B cell (primary cell): ENCODE measurements around the gene CDK10. TPM values are rescaled to one million over a fixed set of nuclear protein-coding genes. Genes with fewer than 3 reads are reported as not detected.

ENCODE experiments used
- ATAC-seq: fragments of 200-7000 bp; cut with Tn5 transposase; one replicate; pipeline ENCODE4 v1.10.0; 2021; ENCODE audit warnings: low read depth, mild to moderate bottlenecking, moderate number of reproducible peaks, moderate library complexity
- CTCF ChIA-PET: fragments of 350-600 bp; sonication (Branson Sonifier 250); formaldehyde crosslinking; loops from one replicate; lab custom pipeline; 2021; ENCODE audit warnings: antibody characterized with exemption, inconsistent platforms; lab: Charles Lee
- POLR2A ChIA-PET: fragments of 350-600 bp; sonication (Branson Sonifier 250); formaldehyde crosslinking; loops from one replicate; lab custom pipeline; 2021; ENCODE audit warnings: antibody characterized with exemption; lab: Charles Lee
- DNase-seq: peaks from one replicate; pipeline ENCODE4 v3.0.0; 2013
- H2AFZ ChIP-seq: 2 replicates; pipeline ENCODE4 v1.6.1; 2012; ENCODE audit warnings: mild to moderate bottlenecking, low read depth, low read length; ENCODE audit not compliant: insufficient read depth, poor library complexity, severe bottlenecking
- H3K27ac ChIP-seq, 2 donors: 1 replicate in 1 of 2; 2 replicates in 1 of 2; pipeline ENCODE4 v1.5.1; 2012 to 2013; ENCODE audit warnings: low read length in 2 of 2, mild to moderate bottlenecking in 2 of 2, moderate library complexity in 1 of 2
- H3K27me3 ChIP-seq, 4 experiments: fragments of 200-600 bp in 1 of 4; sonication (generic) in 1 of 4; replicated peaks in 1 of 4; 1 replicate in 2 of 4; 2 replicates in 2 of 4; pipeline versions ENCODE4 v1.6.1 to v1.7.0; 2013 to 2016; ENCODE audit warnings: low read length in 3 of 4, mild to moderate bottlenecking in 2 of 4, mixed read lengths in 1 of 4, moderate library complexity in 1 of 4; ENCODE audit not compliant: insufficient read depth in 4 of 4, control insufficient read depth in 3 of 4; ENCODE audit errors: control extremely low read depth in 1 of 4
- H3K36me3 ChIP-seq, 2 experiments: replicated peaks in 1 of 2; 1 replicate in 1 of 2; 2 replicates in 1 of 2; pipeline versions ENCODE4 v1.6.1 to v1.7.1; 2013; ENCODE audit warnings: low read length in 1 of 2; ENCODE audit not compliant: insufficient read depth in 2 of 2, control insufficient read depth in 1 of 2; ENCODE audit errors: control extremely low read depth in 1 of 2, extremely low read depth in 1 of 2
- H3K4me1 ChIP-seq, 2 donors: fragments of 200-600 bp in 1 of 2; sonication (generic) in 1 of 2; 1 replicate in 1 of 2; 2 replicates in 1 of 2; pipeline versions ENCODE4 v1.5.1 to v1.6.1; 2013 to 2017; ENCODE audit warnings: low read length in 2 of 2; ENCODE audit not compliant: control insufficient read depth in 2 of 2, insufficient read depth in 2 of 2
- H3K4me2 ChIP-seq: replicated peaks from 2 replicates; pipeline ENCODE3; 2012; ENCODE audit warnings: mild to moderate bottlenecking, low read depth, low read length; ENCODE audit not compliant: poor library complexity, severe bottlenecking
- H3K4me3 ChIP-seq, 5 experiments: fragments of 200-600 bp in 1 of 5; sonication (generic) in 1 of 5; 1 replicate in 3 of 5; 2 replicates in 2 of 5; pipeline versions ENCODE4 v1.5.1 to v1.7.0; 2011 to 2016; ENCODE audit warnings: low read length in 4 of 5, mild to moderate bottlenecking in 4 of 5, low read depth in 2 of 5, control low read depth in 1 of 5, moderate library complexity in 1 of 5; ENCODE audit not compliant: insufficient read depth in 1 of 5; ENCODE audit errors: control extremely low read depth in 1 of 5, extremely low read depth in 1 of 5
- H3K79me2 ChIP-seq: fragments of 200-600 bp; sonication (generic); one replicate; pipeline ENCODE4 v1.6.0; 2016; ENCODE audit warnings: low read length; ENCODE audit not compliant: control insufficient read depth, insufficient read depth
- H3K9ac ChIP-seq: fragments of 200-600 bp; sonication (generic); 2 replicates; pipeline ENCODE4 v1.6.1; 2017; ENCODE audit warnings: mild to moderate bottlenecking, low read length, moderate library complexity
- H3K9me3 ChIP-seq, 3 donors: one replicate each; pipeline versions ENCODE4 v1.6.1 to v1.7.1; 2013; ENCODE audit warnings: low read length in 2 of 3; ENCODE audit not compliant: control insufficient read depth in 2 of 3, insufficient read depth in 1 of 3; ENCODE audit errors: control extremely low read depth in 1 of 3
- H4K20me1 ChIP-seq: 2 replicates; pipeline ENCODE4 v1.6.0; 2012; ENCODE audit warnings: mild to moderate bottlenecking, low read length; ENCODE audit not compliant: insufficient read depth, control insufficient read depth, poor library complexity, severe bottlenecking
- H3K27ac Mint-ChIP-seq: one replicate; pipeline ENCODE4 v1.8.0; 2021; ENCODE audit warnings: mixed read lengths
- H3K27me3 Mint-ChIP-seq: one replicate; pipeline ENCODE4 v1.8.0; 2021; ENCODE audit warnings: mixed read lengths
- H3K4me1 Mint-ChIP-seq: one replicate; pipeline ENCODE4 v1.8.0; 2021; ENCODE audit warnings: mixed read lengths
- H3K4me3 Mint-ChIP-seq: one replicate; pipeline ENCODE4 v1.8.0; 2021; ENCODE audit warnings: mixed read lengths
- H3K9me3 Mint-ChIP-seq: one replicate; pipeline ENCODE4 v1.8.0; 2022; ENCODE audit warnings: mixed read lengths; ENCODE audit not compliant: insufficient read depth
- CTCF ChIP-seq: fragments of 200-600 bp; IDR thresholded peaks from one replicate; pipeline ENCODE4 v1.8.0; 2022; ENCODE audit warnings: antibody characterized with exemption, mild to moderate bottlenecking
- EZH2 ChIP-seq: IDR thresholded peaks from 2 replicates; pipeline ENCODE4 v1.6.1; 2012; ENCODE audit warnings: borderline replicate concordance, low read depth, mild to moderate bottlenecking, moderate library complexity, low read length; ENCODE audit not compliant: insufficient read depth, poor library complexity, severe bottlenecking
- WGBS: methylation state at CpG from one replicate; pipeline ENCODE4 v1.1.5; 2013; ENCODE audit warnings: missing lambda C conversion rate; ENCODE audit not compliant: insufficient coverage; 5-methylcytosine and 5-hydroxymethylcytosine counted together
- intact Hi-C: fragments of 100-400 bp; cut with micrococcal nuclease; formaldehyde crosslinking; loops from one replicate; pipeline ENCODE4 v1.10.0; 2022
- polyA plus RNA-seq: library from polyadenylated mRNA; depleted of rRNA; stranded (reverse); fragments of >200 nt; gene quantifications from 2 replicates; pipeline ENCODE4 v1.2.3, GENCODE V29; 2012
- total RNA-seq, 2 donors: library from RNA; stranded (reverse); fragments of 120-200 nt in 1 of 2; gene quantifications; 1 replicate in 1 of 2; 2 replicates in 1 of 2; pipeline versions ENCODE4 v1.2.3 to v1.2.4, GENCODE V29; 2013 to 2022

CDK10 gene
- total and polyA plus RNA-seq, 2 donors (not counting 1 experiment from before 2014, with no cell fraction given) = 114 to 145 TPM

- no peaks in the 10 kb centered on the region for H3K9me3 Mint-ChIP-seq
- POLR2A ChIA-PET = no interaction called here
- ATAC-seq = no peak
These were observed 56.5 kb downstream of the CDK10 start for GRCh38 chr16:89742948-89743347.

GRCh38 chr16:89744813-89745212 is 58.3 kb downstream of the CDK10 start:
- Histone ChIP-seq H3K4me3 (no peak overlapping the region), H3K79me2 (peaks cover 12% of the 10 kb centered on the region), H3K4me2 (no peak overlapping the region), H3K27me3 (no peaks in the 10 kb centered on the region), H4K20me1 (peaks cover 13% of the 10 kb centered on the region), H3K9ac (no peak overlapping the region), H2AFZ (no peak overlapping the region), H3K36me3 (peaks cover 0 to 56% of the 10 kb centered on the region in 2 experiments), H3K27ac (no peak overlapping the region), H3K4me1 (peaks cover 3 to 10% of the 10 kb centered on the region in 2 donors), H3K9me3 (no peaks in the 10 kb centered on the region)
- ATAC-seq (no peak), DNase-seq (no peak)
- intact Hi-C loops = no loop called here
- no peak for TF ChIP-seq EZH2
- no peak for TF ChIP-seq CTCF
- Mint-ChIP-seq H3K4me1 (peaks cover 12% of the 10 kb centered on the region), H3K4me3 (no peak overlapping the region), H3K27ac (no peak overlapping the region), H3K27me3 (no peaks in the 10 kb centered on the region), H3K9me3 (no peaks in the 10 kb centered on the region)
- ChIA-PET POLR2A (interaction anchor here (0.5 kb wide), 1 partner anchor 46 kb away, joined by 5 read pairs; no protein-coding TSS in a partner anchor), CTCF (interaction anchor here (0.7 kb wide), 1 partner anchor 17 kb away, joined by 3 read pairs; no protein-coding TSS in a partner anchor)
- WGBS = 97% methylated on average over 13 of the region's 16 CpGs

More at GRCh38 chr16:89742948-89743347, 56.5 kb downstream of the CDK10 start:
- CTCF ChIA-PET = interaction anchor here (1.6 kb wide), 1 partner anchor 51 kb away, joined by 4 read pairs; no protein-coding TSS in a partner anchor
- H4K20me1 ChIP-seq = peaks cover 22% of the 10 kb centered on the region
- Mint-ChIP-seq H3K4me1 (peaks cover 7% of the 10 kb centered on the region), H3K27ac (peak overlapping the region; percentile 34), H3K4me3 (no peak overlapping the region), H3K27me3 (no peaks in the 10 kb centered on the region)
- no peak overlapping the region for H3K4me2 ChIP-seq
- no peaks in the 10 kb centered on the region for H3K79me2 ChIP-seq
- H3K36me3 ChIP-seq = peaks cover 0 to 62% of the 10 kb centered on the region in 2 experiments
- no CpG with 5 or more reads among the region's 4 CpGs for WGBS
- TF ChIP-seq EZH2 (no peak), CTCF (no peak)
- H2AFZ ChIP-seq = no peak overlapping the region
- H3K9me3 ChIP-seq = no peaks in the 10 kb centered on the region
- H3K4me3 ChIP-seq = no peak overlapping the region
- H3K9ac ChIP-seq = no peak overlapping the region
- peaks cover 0 to 6% of the 10 kb centered on the region in 2 donors for H3K4me1 ChIP-seq
- DNase-seq = no peak
- peak overlapping the region in 1 of 2 donors; percentile 43 for H3K27ac ChIP-seq
- intact Hi-C loops = no loop called here
- no peaks in the 10 kb centered on the region for H3K27me3 ChIP-seq

Other genes with a start within 250 kb of the CDK10 start
- gene ANKRD11, start 196.1 kb upstream of the CDK10 start, total RNA-seq = 314 and 320 TPM in 2 replicates
- gene ANKRD11, start 196.1 kb upstream of the CDK10 start, polyA plus RNA-seq = 67.9 and 78.0 TPM in 2 replicates
- gene SPG7, start 178.3 kb upstream of the CDK10 start, total RNA-seq = 146 and 153 TPM in 2 replicates
- 157 and 239 TPM in 2 replicates for gene SPG7, start 178.3 kb upstream of the CDK10 start, polyA plus RNA-seq
- 3,172 and 3,184 TPM in 2 replicates for gene RPL13, start 126.0 kb upstream of the CDK10 start, total RNA-seq
- 8,110 and 11,676 TPM in 2 replicates for gene RPL13, start 126.0 kb upstream of the CDK10 start, polyA plus RNA-seq
- gene CPNE7, start 110.9 kb upstream of the CDK10 start, total RNA-seq = 0.61 and 0.76 TPM in 2 replicates
- 0.51 and 1.0 TPM in 2 replicates for gene CPNE7, start 110.9 kb upstream of the CDK10 start, polyA plus RNA-seq
- not detected in 2 replicates for gene DPEP1, start 73.0 kb upstream of the CDK10 start, total RNA-seq
- gene DPEP1, start 73.0 kb upstream of the CDK10 start, polyA plus RNA-seq = not detected in 2 replicates
- 88.1 and 90.0 TPM in 2 replicates for gene CHMP1A, start 29.0 kb upstream of the CDK10 start, total RNA-seq
- 80.4 and 92.6 TPM in 2 replicates for gene CHMP1A, start 29.0 kb upstream of the CDK10 start, polyA plus RNA-seq
- gene SPATA33, start 28.9 kb upstream of the CDK10 start, total RNA-seq = 12.6 and 15.0 TPM in 2 replicates
- 3.5 and 3.6 TPM in 2 replicates for gene SPATA33, start 28.9 kb upstream of the CDK10 start, polyA plus RNA-seq
- gene SPATA2L, start 15.0 kb downstream of the CDK10 start, total RNA-seq = 15.9 and 16.4 TPM in 2 replicates
- gene SPATA2L, start 15.0 kb downstream of the CDK10 start, polyA plus RNA-seq = 32.1 and 33.0 TPM in 2 replicates
- 14.6 and 15.1 TPM in 2 replicates for gene VPS9D1, start 34.2 kb downstream of the CDK10 start, total RNA-seq
- gene VPS9D1, start 34.2 kb downstream of the CDK10 start, polyA plus RNA-seq = 17.0 and 24.0 TPM in 2 replicates
- 82.7 and 87.3 TPM in 2 replicates for gene ZNF276, start 34.8 kb downstream of the CDK10 start, total RNA-seq
- 98.2 and 110 TPM in 2 replicates for gene ZNF276, start 34.8 kb downstream of the CDK10 start, polyA plus RNA-seq
- 43.4 and 52.6 TPM in 2 replicates for gene FANCA, start 130.0 kb downstream of the CDK10 start, total RNA-seq
- 45.8 and 48.4 TPM in 2 replicates for gene FANCA, start 130.0 kb downstream of the CDK10 start, polyA plus RNA-seq
- 2.0 and 2.7 TPM in 2 replicates for gene SPIRE2, start 141.8 kb downstream of the CDK10 start, total RNA-seq
- 0.71 and 0.98 TPM in 2 replicates for gene SPIRE2, start 141.8 kb downstream of the CDK10 start, polyA plus RNA-seq
- 444 and 493 TPM in 2 replicates for gene TCF25, start 186.9 kb downstream of the CDK10 start, total RNA-seq
- 200 and 278 TPM in 2 replicates for gene TCF25, start 186.9 kb downstream of the CDK10 start, polyA plus RNA-seq
- gene MC1R, start 232.2 kb downstream of the CDK10 start, total RNA-seq = 12.2 and 13.2 TPM in 2 replicates
- 15.2 and 21.5 TPM in 2 replicates for gene MC1R, start 232.2 kb downstream of the CDK10 start, polyA plus RNA-seq
- 0.34 and 0.70 TPM in 2 replicates for gene TUBB3, start 236.7 kb downstream of the CDK10 start, total RNA-seq
- 4.4 and 11.1 TPM in 2 replicates for gene TUBB3, start 236.7 kb downstream of the CDK10 start, polyA plus RNA-seq